ENCODE data around the gene NDUFS8.

The NDUFS8 gene

GRCh38 chr11:68003846-68004550 is 26.5 kb upstream of the NDUFS8 start, which contains the start of gene UNC93B1:
Gene UNC93B1 (minus strand): TSS chr11:68004097. CDS start chr11:68004043, 54 bp downstream.
- DNase-seq: peak in 1 of 2 donors; percentile 43

- peak in 1 of 2 donors; percentile 40 for DNase-seq
These were observed 25.7 kb upstream of the NDUFS8 start for GRCh38 chr11:68004551-68005335.

- no peak for DNase-seq
These were observed 23.8 kb upstream of the NDUFS8 start for GRCh38 chr11:68006606-68007166.

- no peak for DNase-seq
These were observed 22.7 kb upstream of the NDUFS8 start for GRCh38 chr11:68007498-68008380.

- no peak for DNase-seq
These were observed 21.8 kb upstream of the NDUFS8 start for GRCh38 chr11:68008381-68009337.

- no peak for DNase-seq
These were observed 20.9 kb upstream of the NDUFS8 start for GRCh38 chr11:68009391-68010089.

GRCh38 chr11:68010090-68011041 is 20.1 kb upstream of the NDUFS8 start, which contains the start of gene ALDH3B1:
Gene ALDH3B1 (plus strand): TSS chr11:68010327. CDS start chr11:68015298, 4,971 bp downstream.
- peak; percentile 67 to 88 for DNase-seq

GRCh38 chr11:68011051-68011943 is 19.2 kb upstream of the NDUFS8 start:
- DNase-seq: no peak

- DNase-seq: no peak
These were observed 18.2 kb upstream of the NDUFS8 start for GRCh38 chr11:68012044-68012842.

GRCh38 chr11:68012843-68013610 is 17.5 kb upstream of the NDUFS8 start:
- DNase-seq: peak in 1 of 2 donors; percentile 24

- DNase-seq: no peak
These were observed 16.8 kb upstream of the NDUFS8 start for GRCh38 chr11:68013611-68014156.

GRCh38 chr11:68014157-68014946 is 16.1 kb upstream of the NDUFS8 start:
- DNase-seq: no peak

- no peak for DNase-seq
These were observed 15.5 kb upstream of the NDUFS8 start for GRCh38 chr11:68014947-68015447.

GRCh38 chr11:68015467-68015866 is 15.0 kb upstream of the NDUFS8 start:
- DNase-seq: no peak

Measured in hippocampal formation (tissue), 2 donors.